ENCODE measurements around the gene IL17RA.

Gene IL17RA

DNA sequence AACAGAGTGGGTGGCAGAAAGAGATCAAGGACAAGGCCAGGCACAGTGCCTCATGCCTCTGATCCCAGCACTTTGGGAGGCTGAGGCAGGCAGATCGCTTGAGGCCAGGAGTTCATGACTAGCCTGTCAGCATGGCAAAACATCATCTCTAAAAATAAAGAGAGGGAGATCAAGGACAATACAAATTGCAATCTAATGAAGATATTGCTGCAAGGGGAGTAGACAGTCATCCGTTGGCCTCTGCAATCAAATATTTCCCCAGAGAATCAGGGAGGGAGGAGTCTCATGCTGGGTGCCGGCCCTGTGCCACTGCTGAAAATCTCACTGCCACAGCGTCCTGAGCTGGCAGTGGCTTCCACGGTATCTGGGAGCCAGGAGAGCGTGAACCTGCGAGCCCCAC lies 19.4 kb upstream of the IL17RA start:
- no peak for DNase-seq (ENCODE audit: low read depth)
- H3K4me3 ChIP-seq (ENCODE audit: low read depth, low read length): no peak overlapping the region
- TF ChIP-seq, protein P1, sequence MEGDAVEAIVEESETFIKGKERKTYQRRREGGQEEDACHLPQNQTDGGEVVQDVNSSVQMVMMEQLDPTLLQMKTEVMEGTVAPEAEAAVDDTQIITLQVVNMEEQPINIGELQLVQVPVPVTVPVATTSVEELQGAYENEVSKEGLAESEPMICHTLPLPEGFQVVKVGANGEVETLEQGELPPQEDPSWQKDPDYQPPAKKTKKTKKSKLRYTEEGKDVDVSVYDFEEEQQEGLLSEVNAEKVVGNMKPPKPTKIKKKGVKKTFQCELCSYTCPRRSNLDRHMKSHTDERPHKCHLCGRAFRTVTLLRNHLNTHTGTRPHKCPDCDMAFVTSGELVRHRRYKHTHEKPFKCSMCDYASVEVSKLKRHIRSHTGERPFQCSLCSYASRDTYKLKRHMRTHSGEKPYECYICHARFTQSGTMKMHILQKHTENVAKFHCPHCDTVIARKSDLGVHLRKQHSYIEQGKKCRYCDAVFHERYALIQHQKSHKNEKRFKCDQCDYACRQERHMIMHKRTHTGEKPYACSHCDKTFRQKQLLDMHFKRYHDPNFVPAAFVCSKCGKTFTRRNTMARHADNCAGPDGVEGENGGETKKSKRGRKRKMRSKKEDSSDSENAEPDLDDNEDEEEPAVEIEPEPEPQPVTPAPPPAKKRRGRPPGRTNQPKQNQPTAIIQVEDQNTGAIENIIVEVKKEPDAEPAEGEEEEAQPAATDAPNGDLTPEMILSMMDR (conservative IDR thresholded peaks at IDR 0.05; ENCODE audit: low read depth, low read length): no peak

DNA sequence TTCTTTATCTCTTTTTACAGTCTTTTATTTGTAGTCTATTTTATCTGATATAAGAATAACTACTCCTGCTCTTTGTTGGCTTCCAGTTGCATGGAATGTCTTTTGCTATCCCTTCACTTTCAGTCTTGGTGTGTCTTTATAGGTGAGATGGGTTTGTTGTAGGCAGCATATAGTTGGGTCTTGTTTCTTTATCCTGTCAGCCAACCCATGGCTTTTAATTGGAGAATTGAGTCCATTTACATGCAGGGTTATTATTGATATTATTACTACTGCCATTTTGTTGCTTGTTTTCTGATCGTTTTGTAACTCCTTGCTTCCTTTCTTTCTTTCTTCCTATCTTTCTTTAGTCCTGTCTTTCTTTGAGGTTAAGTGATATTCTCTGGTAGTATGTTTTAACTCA lies 11.9 kb upstream of the IL17RA start:
- no peak for DNase-seq (ENCODE audit: low read depth)
- H3K4me3 ChIP-seq (ENCODE audit: low read depth, low read length): no peak overlapping the region
- TF ChIP-seq, protein P1 (conservative IDR thresholded peaks at IDR 0.05; ENCODE audit: low read depth, low read length): no peak

DNA sequence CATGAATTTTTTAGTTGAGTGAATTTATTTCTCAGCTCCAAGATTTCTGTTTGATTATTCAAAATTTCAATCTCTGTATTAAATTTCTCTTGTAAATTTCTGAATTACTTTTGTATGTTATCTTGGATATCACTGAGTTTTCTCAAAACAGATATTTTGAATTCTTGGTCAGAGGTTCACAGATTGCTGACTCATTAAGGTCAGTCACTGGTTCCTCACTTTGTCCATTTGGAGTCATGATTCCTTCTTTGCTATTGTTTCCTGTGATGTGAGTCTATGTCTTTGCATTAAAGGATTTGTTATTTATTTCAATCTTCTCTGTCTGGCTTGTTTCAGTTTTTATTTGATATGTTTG lies 10.2 kb upstream of the IL17RA start:
- peak; percentile 44 for DNase-seq (ENCODE audit: low read depth)
- H3K4me3 ChIP-seq (ENCODE audit: low read depth, low read length): no peak overlapping the region
- TF ChIP-seq, protein P1 (conservative IDR thresholded peaks at IDR 0.05; ENCODE audit: low read depth, low read length): no peak

DNA sequence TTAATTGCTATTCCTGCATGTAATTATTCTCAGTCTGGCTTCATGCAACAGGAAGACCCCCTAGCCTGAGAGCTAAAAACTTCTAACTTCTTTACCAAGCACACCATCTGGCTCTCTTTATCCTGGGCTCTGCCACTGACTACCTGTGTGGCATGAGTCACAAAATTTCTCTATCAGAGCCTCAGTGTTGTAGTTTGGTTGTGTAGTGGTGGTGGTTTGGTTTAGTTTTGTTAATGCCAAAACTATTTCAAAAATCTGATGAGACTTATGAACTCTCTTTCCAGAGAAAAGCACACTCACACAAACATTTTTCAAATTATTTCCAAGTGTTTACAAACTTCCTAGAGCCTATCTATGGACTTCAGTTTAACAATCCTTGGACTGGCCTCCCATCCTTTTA lies 7.5 kb upstream of the IL17RA start:
- TF ChIP-seq, protein P1 (conservative IDR thresholded peaks at IDR 0.05; ENCODE audit: low read depth, low read length): no peak
- H3K4me3 ChIP-seq (ENCODE audit: low read depth, low read length): no peak overlapping the region
- peak; percentile 72 for DNase-seq (ENCODE audit: low read depth)

DNA sequence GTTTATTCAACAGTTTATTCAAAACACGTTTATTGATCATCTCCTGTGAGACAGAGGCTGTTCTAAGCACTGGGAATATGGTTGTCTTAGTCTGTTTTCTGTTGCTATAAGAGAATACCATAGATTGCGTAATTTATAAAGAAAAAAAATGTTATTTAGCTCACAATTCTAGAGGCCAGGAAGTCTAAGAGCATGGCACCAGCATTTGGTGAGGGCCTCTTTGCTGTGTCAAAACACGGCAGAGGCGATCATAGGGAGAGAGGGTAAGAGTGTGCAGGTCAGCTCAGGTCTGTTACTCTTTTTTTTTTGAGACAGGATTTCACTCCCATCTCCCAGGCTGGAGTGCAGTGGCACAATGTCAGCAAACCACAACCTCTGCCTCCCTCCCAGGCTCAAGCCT lies 5.2 kb upstream of the IL17RA start:
- H3K4me3 ChIP-seq (ENCODE audit: low read depth, low read length): no peak overlapping the region

DNA sequence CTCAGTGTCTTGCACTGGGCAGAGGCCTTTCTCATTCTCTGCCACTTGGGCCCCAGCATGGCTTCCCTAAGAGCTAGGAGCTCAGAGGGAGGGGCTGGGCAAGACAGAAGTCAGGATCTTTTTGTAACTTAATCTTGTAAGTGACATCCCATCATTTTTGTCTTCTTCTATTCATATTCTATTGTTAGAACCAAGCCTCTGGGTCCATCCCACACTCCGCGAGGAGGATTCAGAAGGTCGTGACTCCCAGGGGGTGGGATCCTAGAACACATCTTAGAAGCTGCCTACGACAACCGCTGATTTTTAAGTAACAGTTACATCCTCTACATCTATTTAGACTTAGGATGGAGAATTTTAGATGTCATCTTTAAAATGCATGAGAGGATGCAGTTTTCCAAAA lies 1.5 kb upstream of the IL17RA start:
- no peak overlapping the region for H3K4me3 ChIP-seq (ENCODE audit: low read depth, low read length)
- TF ChIP-seq, protein P1 (conservative IDR thresholded peaks at IDR 0.05; ENCODE audit: low read depth, low read length): no peak
- DNase-seq (ENCODE audit: low read depth): no peak

More for the DNA sequence above, 5.2 kb upstream of the IL17RA start:
- TF ChIP-seq, protein P1 (conservative IDR thresholded peaks at IDR 0.05; ENCODE audit: low read depth, low read length): no peak
- DNase-seq (ENCODE audit: low read depth): peak; percentile 25

DNA sequence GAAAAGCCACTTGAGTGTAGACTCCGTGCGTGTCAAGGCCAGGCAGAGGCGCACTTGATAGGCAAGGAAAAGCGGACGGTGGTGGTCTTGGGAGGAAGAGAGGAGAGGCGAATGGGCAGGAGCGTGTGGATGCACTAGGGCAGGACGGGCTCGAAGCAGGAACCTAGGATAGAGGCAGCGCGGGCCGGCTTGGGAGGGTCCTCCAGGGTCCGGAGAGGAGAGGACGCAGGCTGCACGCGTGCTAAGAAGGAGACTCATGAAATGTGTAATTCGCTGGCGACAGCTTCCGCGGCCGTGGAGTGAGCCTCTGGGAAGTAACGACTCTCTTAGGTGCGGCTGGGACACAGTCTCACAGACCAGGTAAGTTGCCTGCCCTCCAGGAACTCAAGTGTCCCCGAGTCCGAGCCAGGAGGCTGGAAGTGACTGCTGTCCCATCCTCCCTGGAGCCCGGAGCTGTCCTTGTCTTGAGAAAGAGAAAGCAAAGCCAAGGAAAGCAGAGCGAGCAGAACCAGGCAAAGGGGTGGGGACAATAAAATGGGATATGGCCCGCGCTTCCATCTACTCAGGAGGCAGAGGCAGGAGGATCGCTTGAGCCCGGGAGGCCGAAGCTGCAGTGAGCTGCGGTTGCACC lies 874 bp upstream of the IL17RA start:
- no peak for DNase-seq (ENCODE audit: low read depth)
- H3K4me3 ChIP-seq (ENCODE audit: low read depth, low read length): peak overlapping the region; percentile 81
- TF ChIP-seq, protein P1 (conservative IDR thresholded peaks at IDR 0.05; ENCODE audit: low read depth, low read length): no peak

Measured in choroid plexus epithelial cell (primary cell).